Left lung (tissue), 10 donors: ENCODE data around the gene SND1. TPM values are rescaled to one million over a fixed set of nuclear protein-coding genes. Genes with fewer than 3 reads are reported as not detected.
"Not testable (repeated sequence)": the region's sequence is repeated elsewhere in the genome, so short reads cannot be mapped to it uniquely, and the experiment has no call there.

ENCODE experiments used
- ATAC-seq: fragments of 200-7000 bp; cut with Tn5 transposase; one replicate; pipeline ENCODE4 v1.9.1; 2020; ENCODE audit warnings: moderate library complexity
- DNase-seq, 4 donors: peaks; one replicate each; pipeline ENCODE4 v3.0.0-alpha.2; 2013 to 2020
- H3K27ac ChIP-seq, 2 donors: fragments of 200-600 bp; sonication (generic) in 1 of 2; one replicate each; pipeline versions ENCODE4 v1.5.0 to v1.8.0; 2020 to 2021
- H3K27me3 ChIP-seq, 2 donors: fragments of 200-600 bp; sonication (generic) in 1 of 2; one replicate each; pipeline versions ENCODE4 v1.5.0 to v1.8.0; 2020 to 2021
- H3K36me3 ChIP-seq, 2 donors: fragments of 200-600 bp; sonication (generic) in 1 of 2; one replicate each; pipeline versions ENCODE4 v1.5.0 to v1.8.0; 2020 to 2021
- H3K4me1 ChIP-seq, 2 donors: fragments of 200-600 bp; one replicate each; pipeline ENCODE4 v1.8.0; 2021
- H3K4me3 ChIP-seq, 2 donors: fragments of 200-600 bp; sonication (generic) in 1 of 2; one replicate each; pipeline versions ENCODE4 v1.5.0 to v1.8.0; 2020 to 2021; ENCODE audit warnings: mild to moderate bottlenecking in 1 of 2
- H3K9me3 ChIP-seq, 2 donors: fragments of 200-600 bp; sonication (generic) in 1 of 2; one replicate each; pipeline versions ENCODE4 v1.5.0 to v1.8.0; 2020 to 2021
- CTCF ChIP-seq, 2 donors: fragments of 200-600 bp; sonication (generic) in 1 of 2; IDR thresholded peaks; one replicate each; pipeline versions ENCODE4 v1.5.0 to v1.8.0; 2021; ENCODE audit warnings: antibody characterized with exemption in 2 of 2
- intact Hi-C, 2 donors: fragments of 100-400 bp; cut with DNase I; formaldehyde crosslinking; loops; one replicate each; pipeline versions ENCODE4 v1.11.2 to v1.14.2; 2022
- polyA plus RNA-seq, 6 donors: library from polyadenylated mRNA; unstranded; fragments of 120-200 nt; gene quantifications; one replicate each; pipeline ENCODE4 v1.2.1, GENCODE V29; 2013; ENCODE audit not compliant: insufficient read length in 6 of 6
- total RNA-seq, 2 donors: library from RNA; stranded (reverse); fragmentation: NEBNext Ultra II Directional; extraction: Animal tissue kit (Norgen Biotek cat#: 25700); gene quantifications; one replicate each; pipeline ENCODE4 v1.2.1, GENCODE V29; 2021
- donor health status: DM: no; HTN: yes; CAD: no.
- donor health status: DM: no; HTN: no; CAD: no.

Gene SND1
- total and polyA plus RNA-seq, 8 donors: 141 to 229 (median 156) TPM

- Histone ChIP-seq H3K36me3 (peaks cover 0 to 9% of the 10 kb centered on the region in 2 donors), H3K27ac (no peak overlapping the region), H3K9me3 (no peaks in the 10 kb centered on the region), H3K4me1 (peaks cover 6 to 31% of the 10 kb centered on the region in 2 donors), H3K27me3 (no peaks in the 10 kb centered on the region), H3K4me3 (no peak overlapping the region)
- DNase-seq (no peak), ATAC-seq (peak; percentile 9)
- intact Hi-C loops: no loop called here
- TF ChIP-seq CTCF (IDR thresholded peaks at IDR 0.05): no peak
Measured at GRCh38 chr7:127900732-127901685, 249.0 kb downstream of the SND1 start.

GRCh38 chr7:127901895-127902703, 250.1 kb downstream of the SND1 start:
- TF ChIP-seq CTCF (IDR thresholded peaks at IDR 0.05): no peak
- H3K27ac ChIP-seq: no peak overlapping the region
- DNase-seq: no peak
- no peak for ATAC-seq
- no peak overlapping the region for H3K4me3 ChIP-seq
- H3K4me1 ChIP-seq: peaks cover 6 to 31% of the 10 kb centered on the region in 2 donors
- H3K9me3 ChIP-seq: no peaks in the 10 kb centered on the region
- intact Hi-C loops: no loop called here
- H3K36me3 ChIP-seq: peaks cover 0 to 11% of the 10 kb centered on the region in 2 donors
- no peaks in the 10 kb centered on the region for H3K27me3 ChIP-seq

GRCh38 chr7:127902753-127903152, 250.8 kb downstream of the SND1 start:
- intact Hi-C loops, DNase-seq, H3K4me3 ChIP-seq, H3K9me3 ChIP-seq, H3K27me3 ChIP-seq, ATAC-seq, H3K27ac ChIP-seq: not testable (repeated sequence)
- Histone ChIP-seq H3K4me1 (peaks cover 6 to 24% of the 10 kb centered on the region in 2 donors), H3K36me3 (peaks cover 0 to 11% of the 10 kb centered on the region in 2 donors)

- no peak for TF ChIP-seq CTCF (IDR thresholded peaks at IDR 0.05)
- no peaks in the 10 kb centered on the region for H3K9me3 ChIP-seq
- intact Hi-C loops: no loop called here
- H3K27me3 ChIP-seq: no peaks in the 10 kb centered on the region
- H3K36me3 ChIP-seq: peaks cover 0 to 11% of the 10 kb centered on the region in 2 donors
- DNase-seq (no peak), ATAC-seq (peak; percentile 53)
- H3K4me3 ChIP-seq: no peak overlapping the region
- no peak overlapping the region for H3K27ac ChIP-seq
- peaks cover 6 to 23% of the 10 kb centered on the region in 2 donors for H3K4me1 ChIP-seq
Measured at GRCh38 chr7:127903892-127904669, 252.1 kb downstream of the SND1 start.

- Histone ChIP-seq H3K9me3 (no peaks in the 10 kb centered on the region), H3K27me3 (no peaks in the 10 kb centered on the region), H3K36me3 (peaks cover 0 to 11% of the 10 kb centered on the region in 2 donors), H3K4me3 (no peak overlapping the region), H3K27ac (no peak overlapping the region), H3K4me1 (peaks cover 6 to 23% of the 10 kb centered on the region in 2 donors)
- ATAC-seq: peak; percentile 90
- no peak for TF ChIP-seq CTCF (IDR thresholded peaks at IDR 0.05)
- intact Hi-C loops: no loop called here
- DNase-seq: no peak
Measured at GRCh38 chr7:127904670-127904985, 252.6 kb downstream of the SND1 start.
